Pancreas (tissue), 10 donors: ENCODE measurements around the gene LRBA. TPM values are rescaled to one million over a fixed set of nuclear protein-coding genes. Genes with fewer than 3 reads are reported as not detected.
"Not testable (repeated sequence)": the region's sequence is repeated elsewhere in the genome, so short reads cannot be mapped to it uniquely, and the experiment has no call there.

Experiments
- ATAC-seq, 4 donors: fragments of 200-7000 bp; cut with Tn5 transposase; one replicate each; pipeline versions ENCODE4 v1.8.0 to v1.9.1; 2020; ENCODE audit warnings: mild to moderate bottlenecking in 4 of 4, moderate library complexity in 4 of 4
- DNase-seq, 6 donors: peaks; one replicate each; pipeline ENCODE4 v3.0.0-alpha.2; 2020
- FAIRE-seq: peaks from 2 replicates; lab custom pipeline; 2012; peaks lifted over from hg19 to GRCh38; lab: Jason Lieb, UNC
- H3K27ac ChIP-seq, 4 donors: fragments of 200-600 bp; sonication (generic); 1 replicate in 3 of 4; 2 replicates in 1 of 4; pipeline versions ENCODE4 v1.5.0 to v1.8.0; 2020
- H3K27me3 ChIP-seq, 4 donors: fragments of 200-600 bp; one replicate each; pipeline ENCODE4 v1.8.0; 2021
- H3K36me3 ChIP-seq, 3 donors: fragments of 200-600 bp; sonication (generic) in 1 of 3; one replicate each; pipeline versions ENCODE4 v1.5.0 to v1.8.0; 2020 to 2021
- H3K4me1 ChIP-seq, 3 donors: fragments of 200-600 bp; one replicate each; pipeline ENCODE4 v1.8.0; 2021
- H3K4me3 ChIP-seq, 4 donors: fragments of 200-600 bp; sonication (generic) in 2 of 4; one replicate each; pipeline versions ENCODE4 v1.5.0 to v1.8.0; 2020 to 2021
- H3K9me3 ChIP-seq, 4 donors: fragments of 200-600 bp; one replicate each; pipeline ENCODE4 v1.8.0; 2021
- WGBS, 2 donors: extraction: QIAGEN DNeasy Blood & Tissue Kit; methylation state at CpG; one replicate each; pipeline ENCODE4 v1.1.7; 2013; 5-methylcytosine and 5-hydroxymethylcytosine counted together
- intact Hi-C, 3 donors: fragments of 100-400 bp; cut with DNase I; formaldehyde crosslinking; loops; one replicate each; pipeline versions ENCODE4 v1.11.1 to v1.14.2; 2022
- polyA plus RNA-seq, 2 donors: library from polyadenylated mRNA; stranded (reverse); fragments of 200-250 nt; gene quantifications; one replicate each; pipeline ENCODE4 v1.2.3, GENCODE V29; 2013
- total RNA-seq, 6 donors: library from RNA; stranded (reverse); fragmentation: NEBNext Ultra II Directional in 4 of 6; extraction: Animal tissue kit (Norgen Biotek cat#: 25700) in 4 of 6; gene quantifications; one replicate each; pipeline versions ENCODE4 v1.2.1 to v1.2.4, GENCODE V29; 2021 to 2023
- TF ChIP-seq, protein P1 (sequence below), 4 donors: fragments of 200-600 bp; sonication (generic) in 3 of 4; IDR thresholded peaks; one replicate each; pipeline versions ENCODE4 v1.5.0 to v1.8.0; 2021; ENCODE audit warnings: antibody characterized with exemption in 4 of 4
- donor health status: healthy with polysubstance abuse.
- donor health status: DM: no; HTN: no; CAD: no; lungs with moderate emphysema.
- donor health status: DM: no; HTN: no; CAD: no.
- donor health status: control.
- donor health status: control.
- donor health status: Bipolar disorder and iron deficiency.
- donor health status: DM: yes; HTN: yes; CAD: no.
- donor health status: DM: no; HTN: no; CAD: no.
- donor health status: DM: no; HTN: no; CAD: no.
- donor health status: DM: yes; HTN: yes; CAD: no.

The LRBA gene
- total and polyA plus RNA-seq, 8 donors = 6.6 to 35.3 (median 22.3) TPM

DNA sequence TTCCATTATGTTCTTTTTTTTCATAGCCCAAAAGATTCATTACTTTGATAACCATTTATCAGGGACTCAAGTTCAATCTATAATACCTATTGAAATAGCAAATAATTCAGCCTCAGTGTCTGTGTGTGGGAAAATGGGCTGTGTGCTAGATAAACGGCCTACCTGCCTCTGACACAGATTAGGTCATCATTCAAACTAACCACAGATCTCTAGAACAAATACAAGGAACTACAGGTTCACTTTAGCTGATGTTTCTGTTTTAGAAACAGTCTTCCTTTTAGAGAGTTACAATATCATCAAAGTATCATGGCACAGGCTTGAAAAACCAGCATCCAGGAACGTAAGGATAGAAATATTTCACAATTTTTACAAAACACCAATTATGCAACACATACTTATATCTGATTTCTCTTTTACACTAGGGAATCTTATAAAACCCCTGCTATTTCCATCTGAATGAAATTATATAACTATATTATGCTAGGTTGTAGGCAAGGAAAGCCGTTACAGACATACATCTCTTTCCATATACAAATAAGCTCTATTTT, 489.7 kb downstream of the LRBA start:
- intact Hi-C loops = no loop called here
- FAIRE-seq = no peak
- no peak overlapping the region for H3K27ac ChIP-seq

DNA sequence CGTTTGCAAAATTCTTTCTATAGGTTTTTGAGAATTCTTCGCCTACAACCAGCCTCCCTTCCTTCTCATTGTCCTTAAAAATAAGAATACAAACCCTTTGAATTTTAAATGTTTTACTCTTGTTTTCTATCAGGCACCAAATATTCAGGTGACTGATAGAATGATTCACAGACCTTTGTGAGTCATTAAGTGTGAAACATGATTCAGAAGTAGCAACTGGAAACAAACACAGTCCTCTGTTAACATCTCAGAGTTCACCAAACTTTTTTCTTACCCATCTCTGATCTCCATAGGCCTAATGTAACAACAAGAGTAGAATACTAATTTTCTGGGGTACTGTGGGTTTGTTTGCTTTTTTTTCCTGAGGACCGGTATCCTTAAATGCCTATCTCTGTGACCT, 496.5 kb downstream of the LRBA start:
- intact Hi-C loops = no loop called here
- H3K4me1 ChIP-seq = peaks cover 0 to 6% (median 5%) of the 10 kb centered on the region in 3 donors
- DNase-seq = no peak
- H3K27me3 ChIP-seq = no peaks in the 10 kb centered on the region
- ATAC-seq = peak in 2 of 4 donors; percentile 50 to 63
- WGBS, 2 donors = 89 to 92% methylated on average over 3 of the region's 3 CpGs
- H3K4me3 ChIP-seq = no peak overlapping the region
- no peaks in the 10 kb centered on the region for H3K36me3 ChIP-seq
- H3K9me3 ChIP-seq = no peaks in the 10 kb centered on the region
- H3K27ac ChIP-seq = no peak overlapping the region
- TF ChIP-seq, protein P1, sequence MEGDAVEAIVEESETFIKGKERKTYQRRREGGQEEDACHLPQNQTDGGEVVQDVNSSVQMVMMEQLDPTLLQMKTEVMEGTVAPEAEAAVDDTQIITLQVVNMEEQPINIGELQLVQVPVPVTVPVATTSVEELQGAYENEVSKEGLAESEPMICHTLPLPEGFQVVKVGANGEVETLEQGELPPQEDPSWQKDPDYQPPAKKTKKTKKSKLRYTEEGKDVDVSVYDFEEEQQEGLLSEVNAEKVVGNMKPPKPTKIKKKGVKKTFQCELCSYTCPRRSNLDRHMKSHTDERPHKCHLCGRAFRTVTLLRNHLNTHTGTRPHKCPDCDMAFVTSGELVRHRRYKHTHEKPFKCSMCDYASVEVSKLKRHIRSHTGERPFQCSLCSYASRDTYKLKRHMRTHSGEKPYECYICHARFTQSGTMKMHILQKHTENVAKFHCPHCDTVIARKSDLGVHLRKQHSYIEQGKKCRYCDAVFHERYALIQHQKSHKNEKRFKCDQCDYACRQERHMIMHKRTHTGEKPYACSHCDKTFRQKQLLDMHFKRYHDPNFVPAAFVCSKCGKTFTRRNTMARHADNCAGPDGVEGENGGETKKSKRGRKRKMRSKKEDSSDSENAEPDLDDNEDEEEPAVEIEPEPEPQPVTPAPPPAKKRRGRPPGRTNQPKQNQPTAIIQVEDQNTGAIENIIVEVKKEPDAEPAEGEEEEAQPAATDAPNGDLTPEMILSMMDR (IDR thresholded peaks at IDR 0.05) = no peak
- no peak for FAIRE-seq

More for the DNA sequence above, 489.7 kb downstream of the LRBA start:
- H3K27me3 ChIP-seq = no peaks in the 10 kb centered on the region
- H3K4me1 ChIP-seq = peaks cover 0 to 3% (median 0%) of the 10 kb centered on the region in 3 donors
- H3K9me3 ChIP-seq = no peaks in the 10 kb centered on the region
- DNase-seq (no peak), ATAC-seq (peak in 2 of 4 donors; percentile 35 to 47)
- WGBS, 2 donors = 73 to 78% methylated on average over 3 of the region's 3 CpGs
- H3K36me3 ChIP-seq = no peaks in the 10 kb centered on the region
- TF ChIP-seq, protein P1 (IDR thresholded peaks at IDR 0.05) = no peak
- H3K4me3 ChIP-seq = no peak overlapping the region

DNA sequence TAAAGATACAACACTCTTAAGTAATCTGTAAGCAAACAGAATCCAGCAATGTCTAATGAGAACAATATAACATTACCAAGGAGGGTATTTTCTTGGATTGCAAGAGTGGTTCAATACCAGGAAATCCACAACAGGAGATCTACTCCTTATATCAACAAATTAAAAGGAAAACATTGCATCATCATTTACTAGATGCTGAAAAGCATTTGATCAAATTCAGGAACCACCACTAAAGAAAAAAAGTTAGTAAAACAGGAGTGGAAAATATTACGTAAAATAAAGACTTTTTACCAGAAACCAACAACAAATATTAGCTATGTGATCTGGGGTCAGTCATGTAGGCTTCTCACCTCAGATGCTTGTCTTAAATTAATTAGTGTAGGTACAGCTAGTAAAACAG, 499.9 kb downstream of the LRBA start:
- intact Hi-C loops = no loop called here
- 73 to 95% methylated on average over 1 of the region's 1 CpG for WGBS, 2 donors
- TF ChIP-seq, protein P1 (IDR thresholded peaks at IDR 0.05) = no peak
- ATAC-seq (peak; percentile 40 to 81 (median 57)), DNase-seq (no peak), FAIRE-seq (no peak)
- H3K4me1 ChIP-seq = peaks cover 0 to 6% (median 5%) of the 10 kb centered on the region in 3 donors
- no peaks in the 10 kb centered on the region for H3K27me3 ChIP-seq
- H3K9me3 ChIP-seq = no peaks in the 10 kb centered on the region
- peak overlapping the region in 1 of 4 donors; percentile 51 for H3K27ac ChIP-seq
- no peak overlapping the region for H3K4me3 ChIP-seq
- H3K36me3 ChIP-seq = no peaks in the 10 kb centered on the region

DNA sequence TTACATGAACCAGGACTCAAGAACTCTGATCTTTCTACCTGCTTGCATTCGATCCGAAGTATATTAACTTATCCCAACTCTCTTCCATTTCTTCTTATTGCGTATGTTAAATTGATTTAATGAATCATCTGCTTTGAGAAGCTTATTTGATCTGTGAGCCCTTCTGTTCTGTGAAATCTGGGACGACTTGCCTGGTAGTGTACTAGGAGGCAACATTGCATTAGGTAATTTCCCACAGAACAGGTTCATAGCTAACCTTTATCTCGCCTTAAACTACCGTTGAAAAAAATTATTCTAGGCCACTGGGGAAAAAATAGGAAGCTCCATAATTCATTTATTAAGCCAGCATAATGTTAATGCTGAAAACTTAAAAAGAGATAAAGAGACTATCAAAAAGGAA, 500.4 kb downstream of the LRBA start:
- intact Hi-C loops = no loop called here
- DNase-seq (no peak), FAIRE-seq (no peak), ATAC-seq (peak in 3 of 4 donors; percentile 70 to 80 (median 78))
- TF ChIP-seq, protein P1 (IDR thresholded peaks at IDR 0.05) = no peak
- Histone ChIP-seq H3K27ac (peak overlapping the region in 1 of 4 donors; percentile 51), H3K27me3 (no peaks in the 10 kb centered on the region), H3K4me1 (peaks cover 0 to 6% (median 5%) of the 10 kb centered on the region in 3 donors), H3K36me3 (no peaks in the 10 kb centered on the region), H3K9me3 (no peaks in the 10 kb centered on the region), H3K4me3 (no peak overlapping the region)
- 71% methylated on average over 6 of the region's 6 CpGs for WGBS, 2 donors

DNA sequence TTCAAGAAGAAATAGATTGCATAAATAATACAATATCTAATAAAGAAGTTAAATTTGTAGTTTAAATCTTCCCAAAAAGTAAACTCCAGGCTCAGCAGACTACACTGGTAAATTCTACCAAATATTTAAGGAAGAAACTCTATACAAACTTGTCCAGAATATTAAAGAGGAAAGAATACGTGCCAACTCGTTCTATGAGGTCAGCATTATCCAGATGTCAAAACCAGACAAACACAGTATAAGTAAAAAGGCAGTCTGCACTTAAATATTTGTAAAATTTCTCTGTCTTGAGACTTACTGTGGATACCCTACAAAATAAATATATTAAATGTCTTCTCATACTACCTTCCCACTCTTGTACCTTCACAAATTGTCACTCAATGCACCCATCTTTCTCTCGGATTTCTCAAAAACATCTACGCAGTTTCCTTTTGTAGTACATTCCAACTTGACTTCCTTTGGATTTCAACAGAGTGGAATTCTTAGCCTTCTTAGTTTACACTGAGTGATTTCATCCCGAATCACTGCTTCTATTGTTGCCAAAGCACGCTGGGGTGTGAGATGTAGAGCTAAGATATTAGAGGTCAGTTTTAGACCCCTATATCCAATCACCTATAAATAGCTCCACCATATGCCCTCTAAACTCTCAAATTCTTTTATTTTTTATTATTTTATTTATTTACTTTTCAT, 504.8 kb downstream of the LRBA start:
- Histone ChIP-seq H3K36me3 (no peaks in the 10 kb centered on the region), H3K9me3 (no peaks in the 10 kb centered on the region), H3K4me1 (peaks cover 0 to 5% (median 0%) of the 10 kb centered on the region in 3 donors), H3K4me3 (no peak overlapping the region), H3K27me3 (no peaks in the 10 kb centered on the region), H3K27ac (peak overlapping the region in 1 of 4 donors; percentile 8)
- intact Hi-C loops = no loop called here
- ATAC-seq (peak in 2 of 4 donors; percentile 28 to 32), FAIRE-seq (no peak), DNase-seq (no peak)
- 80 to 87% methylated on average over 6 of the region's 6 CpGs for WGBS, 2 donors
- TF ChIP-seq, protein P1 (IDR thresholded peaks at IDR 0.05) = no peak

DNA sequence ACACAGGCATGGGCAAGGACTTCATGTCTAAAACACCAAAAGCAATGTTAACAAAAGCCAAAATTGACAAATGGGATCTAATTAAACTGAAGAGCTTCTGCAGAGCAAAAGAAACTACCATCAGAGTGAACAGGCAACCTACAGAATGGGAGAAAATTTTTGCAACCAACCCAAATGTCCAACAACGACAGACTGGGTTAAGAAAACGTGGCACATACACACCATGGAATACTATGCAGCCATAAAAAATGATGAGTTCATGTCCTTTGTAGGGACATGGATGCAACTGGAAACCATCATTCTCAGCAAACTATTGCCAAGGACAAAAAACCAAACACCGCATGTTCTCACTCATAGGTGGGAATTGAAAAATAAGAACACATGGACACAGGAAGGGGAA, 507.4 kb downstream of the LRBA start:
- FAIRE-seq, H3K4me3 ChIP-seq, H3K36me3 ChIP-seq, H3K27me3 ChIP-seq, ATAC-seq, H3K9me3 ChIP-seq, intact Hi-C loops, H3K4me1 ChIP-seq, DNase-seq, H3K27ac ChIP-seq: not testable (repeated sequence)
- WGBS, 2 donors = 95 to 97% methylated on average over 3 of the region's 3 CpGs
